HG03280 (cell line): ENCODE results near the gene SLC8B1.

Source experiments
- ATAC-seq: cut with Tn5 transposase; IDR thresholded peaks from one replicate; pipeline ENCODE4 v1.9.1; 2021; ENCODE audit warnings: mild to moderate bottlenecking, moderate library complexity; ENCODE audit not compliant: unreplicated experiment

SLC8B1 gene

DNA sequence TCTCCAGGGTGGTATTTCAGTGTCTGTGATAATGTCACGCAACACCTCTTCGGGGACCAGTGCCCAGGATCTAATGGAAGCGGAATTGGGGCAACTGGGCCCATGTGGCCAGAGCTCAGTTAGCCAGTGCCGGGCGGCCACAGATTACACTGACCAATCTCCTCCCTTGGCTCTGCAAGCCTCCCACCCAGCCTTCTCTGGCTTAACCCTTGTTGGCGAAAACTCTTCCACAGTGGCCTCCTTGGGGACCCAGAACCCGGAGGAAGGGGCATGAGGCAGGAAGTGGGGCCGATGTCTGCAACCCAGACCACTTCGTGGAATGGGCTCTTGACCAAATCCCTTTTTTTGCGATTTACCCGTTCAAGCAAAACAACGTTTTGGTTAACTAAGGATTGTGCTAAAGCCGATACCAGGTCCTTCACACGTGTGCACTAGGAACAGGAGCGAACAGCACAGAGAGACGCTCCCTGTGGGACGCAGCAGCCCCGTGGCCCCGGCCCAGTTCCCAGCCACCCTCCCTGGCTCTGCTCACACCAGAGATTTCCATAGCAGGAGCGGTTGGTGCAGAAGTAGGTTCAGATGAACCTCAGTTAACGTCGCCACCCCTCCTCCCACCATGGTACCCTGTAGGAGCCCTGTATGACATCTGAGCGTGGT lies 38.2 kb downstream of the SLC8B1 start:
- ATAC-seq, result no peak

DNA sequence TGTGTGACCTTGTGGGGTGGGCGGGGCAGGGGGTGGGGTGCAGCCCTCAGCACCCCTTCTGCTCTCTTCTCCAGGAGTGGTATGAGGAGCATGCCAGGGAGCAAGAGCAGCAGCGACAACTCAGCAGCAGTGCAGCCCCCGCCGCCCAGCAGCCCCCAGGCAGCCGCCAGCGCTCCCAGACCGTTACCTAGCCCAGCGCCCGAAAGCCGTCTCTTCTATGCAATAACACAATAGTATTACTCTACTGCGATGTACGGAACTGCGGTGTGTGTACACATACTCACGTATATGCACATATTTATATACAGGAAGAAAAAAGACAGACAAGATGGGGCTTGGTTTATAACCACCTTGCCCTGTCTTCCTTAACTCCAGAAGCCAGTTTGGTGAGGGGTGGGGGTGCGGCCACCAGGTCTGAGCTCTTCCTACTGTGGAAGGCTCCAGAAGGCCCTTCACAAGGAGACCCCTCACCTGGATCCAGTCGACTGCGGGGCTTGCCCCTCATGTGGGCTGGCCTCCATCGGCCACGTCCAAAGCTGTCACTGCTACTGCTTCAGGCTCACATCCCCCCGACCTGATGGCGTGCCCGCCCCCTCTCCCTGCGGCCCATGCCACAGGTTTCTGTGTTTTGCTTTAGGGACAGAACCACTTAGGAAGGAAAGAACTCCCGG lies 38.9 kb downstream of the SLC8B1 start:
- ATAC-seq, result no peak

DNA sequence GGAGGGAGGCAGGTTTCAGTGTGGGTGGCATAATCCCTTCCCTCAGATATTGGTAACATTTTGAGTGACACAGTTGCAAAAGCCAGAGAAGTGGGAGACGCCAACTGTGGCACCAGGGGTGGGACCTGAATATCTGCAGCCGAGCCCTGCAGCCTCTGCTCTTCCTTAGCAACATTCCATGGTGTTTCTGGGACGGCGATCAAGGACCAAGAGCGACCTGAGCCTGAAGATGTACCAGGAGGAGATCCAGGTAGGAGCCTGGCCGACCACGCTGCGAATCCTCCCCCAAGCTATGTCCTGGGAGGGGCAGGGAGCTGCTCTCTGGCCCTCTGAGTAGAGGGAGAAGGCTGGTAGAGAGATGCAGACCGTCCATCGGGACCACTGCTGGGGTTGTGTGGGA lies 41.8 kb downstream of the SLC8B1 start:
- ATAC-seq, result no peak

DNA sequence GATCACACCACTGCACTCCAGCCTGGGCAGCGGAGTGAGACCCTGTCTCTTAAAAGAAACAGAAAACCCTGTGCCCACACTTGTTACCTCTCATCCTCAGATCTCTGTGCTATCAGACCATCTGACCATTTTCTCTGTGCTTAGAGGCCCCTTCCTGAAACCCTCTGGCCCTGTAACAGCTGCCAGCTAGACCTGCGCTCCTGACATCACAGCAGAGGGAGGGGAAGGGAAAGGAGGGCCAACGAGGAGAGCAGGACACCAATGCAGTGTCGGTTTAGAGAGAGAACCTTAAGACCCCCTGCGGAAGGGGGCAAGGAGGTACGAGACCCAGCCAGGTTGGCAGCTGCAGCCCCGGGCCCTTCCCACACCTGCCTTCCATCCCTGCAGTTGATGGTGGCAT lies 42.4 kb downstream of the SLC8B1 start:
- no peak for ATAC-seq

DNA sequence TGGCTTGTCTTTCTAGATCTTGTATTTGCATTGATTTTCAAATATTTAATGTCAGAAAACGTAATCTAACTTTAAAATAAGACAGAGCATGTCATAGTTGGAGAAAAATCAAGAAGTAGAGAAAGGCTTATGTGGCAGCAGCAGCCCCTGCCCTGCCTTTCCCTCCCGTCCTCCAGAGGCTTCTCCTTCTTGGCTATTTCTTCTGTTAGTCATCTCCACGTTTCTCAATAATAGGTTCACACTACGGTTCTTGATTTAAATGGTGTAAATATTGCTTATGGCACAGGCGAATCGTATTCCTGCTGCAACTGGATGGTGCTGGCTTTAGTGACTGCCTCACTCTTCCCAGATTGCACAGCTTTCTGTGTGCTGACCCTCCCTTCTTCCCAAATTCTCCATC lies 42.8 kb downstream of the SLC8B1 start:
- ATAC-seq, result no peak

DNA sequence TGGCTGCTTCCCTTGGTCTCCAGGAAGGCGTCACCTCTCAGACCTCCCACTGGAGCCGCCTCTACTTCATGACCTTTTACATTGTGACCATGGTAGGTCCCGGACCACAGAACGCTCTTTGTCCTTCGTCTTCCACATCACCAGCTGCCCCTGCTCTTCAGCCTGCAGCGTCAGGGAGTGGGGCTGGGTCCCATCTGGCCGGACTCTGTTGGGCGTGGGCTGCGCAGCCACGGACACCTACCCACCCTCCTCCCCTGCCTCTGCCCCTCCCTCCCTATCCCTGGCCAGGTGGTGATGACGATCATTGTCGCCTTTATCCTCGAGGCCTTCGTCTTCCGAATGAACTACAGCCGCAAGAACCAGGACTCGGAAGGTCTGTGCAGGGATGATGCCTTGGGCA lies 43.3 kb downstream of the SLC8B1 start:
- no peak for ATAC-seq

DNA sequence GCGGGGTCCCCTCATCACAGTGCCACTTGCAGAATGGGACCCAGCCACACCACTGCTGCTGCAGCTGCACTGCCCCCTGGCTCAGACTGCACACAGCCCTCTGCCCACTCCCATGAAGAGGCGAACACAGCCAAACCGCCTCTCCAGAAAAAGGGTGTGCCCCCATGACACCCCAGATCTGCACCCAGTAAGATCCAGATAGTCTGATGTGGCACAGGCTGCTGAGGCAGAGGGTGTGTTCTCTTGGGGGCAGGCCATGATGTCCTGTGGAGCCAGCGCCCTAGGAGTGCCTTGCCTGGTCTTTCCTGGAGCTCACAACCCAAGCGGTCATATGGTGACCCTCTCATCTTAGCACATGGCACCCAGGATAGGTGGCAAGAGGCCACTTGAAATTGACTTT lies 44.4 kb downstream of the SLC8B1 start:
- no peak for ATAC-seq

DNA sequence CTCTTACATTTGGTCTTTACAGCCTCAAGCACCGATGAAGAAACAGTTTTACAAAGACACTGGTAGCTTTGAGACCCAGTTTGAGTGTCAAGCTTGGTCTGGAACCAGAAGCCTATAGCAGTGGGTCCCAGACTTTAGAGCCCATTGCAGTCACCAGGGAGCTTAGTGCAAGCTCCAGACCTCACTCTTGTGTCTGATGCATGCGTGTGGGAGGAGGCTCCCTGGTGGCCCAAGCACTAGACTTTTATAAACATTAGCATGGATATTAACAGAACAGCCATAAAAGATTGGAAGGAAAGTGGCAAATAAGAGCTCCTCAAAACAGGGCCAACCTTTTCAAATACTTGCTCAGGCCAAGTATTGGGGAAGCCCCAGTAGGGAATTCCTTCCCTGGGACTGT lies 45.5 kb downstream of the SLC8B1 start:
- no peak for ATAC-seq

DNA sequence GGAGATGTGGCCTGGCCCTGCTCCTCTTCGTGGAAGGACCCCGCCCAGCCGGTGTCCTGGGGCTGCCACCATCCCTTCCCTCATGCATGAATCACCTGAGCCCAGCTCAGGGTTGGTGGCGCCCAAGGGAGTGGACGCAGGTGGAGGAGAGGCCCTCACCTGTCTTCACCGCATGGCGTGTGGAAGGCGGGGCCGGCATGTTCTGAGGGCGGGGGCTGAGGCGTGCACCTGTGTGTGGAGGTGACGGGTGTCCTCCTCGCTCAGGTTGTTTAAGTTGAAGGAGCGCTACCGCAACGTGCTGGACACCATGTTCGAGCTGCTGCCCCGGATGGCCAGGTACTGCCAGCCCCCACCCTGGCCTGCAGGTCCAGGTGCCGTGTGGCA lies 47.0 kb downstream of the SLC8B1 start:
- ATAC-seq, result no peak

DNA sequence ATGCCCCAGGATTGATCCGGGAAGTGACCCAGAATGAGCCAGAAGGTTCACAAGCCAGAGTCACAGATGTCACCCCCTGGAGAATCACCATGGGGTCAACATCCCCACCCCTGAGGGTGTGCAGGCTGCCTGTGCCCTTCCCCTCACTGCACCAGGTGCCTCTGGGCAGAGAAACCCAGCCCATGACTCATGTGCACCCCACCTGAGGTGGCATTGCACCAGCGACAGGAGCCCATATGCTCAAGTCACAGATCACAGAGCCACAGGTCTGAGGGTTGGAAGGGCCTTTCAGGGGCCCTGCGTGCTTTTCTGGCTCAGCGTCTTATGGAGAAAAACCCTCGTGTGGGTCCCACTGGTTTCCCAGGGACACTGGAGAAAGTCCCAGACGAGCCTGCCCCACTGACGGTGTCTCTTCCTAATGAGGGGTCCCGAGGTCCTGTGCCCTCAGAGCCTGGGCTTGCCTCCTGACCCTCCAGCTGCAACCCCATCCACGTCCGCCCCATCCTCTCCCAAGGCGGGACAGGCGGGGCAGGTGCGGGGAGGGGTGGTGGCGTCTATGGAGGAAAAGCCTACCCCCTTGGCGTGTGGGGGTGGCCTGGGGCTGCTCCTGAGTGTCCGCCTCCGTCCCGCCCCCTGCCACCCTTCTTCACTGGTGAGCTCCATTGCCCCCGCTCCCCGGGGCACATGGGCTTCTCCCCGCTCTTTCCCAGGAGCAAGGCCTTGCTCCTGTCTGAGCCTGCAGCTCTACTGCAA lies 47.6 kb downstream of the SLC8B1 start:
- ATAC-seq, result no peak

DNA sequence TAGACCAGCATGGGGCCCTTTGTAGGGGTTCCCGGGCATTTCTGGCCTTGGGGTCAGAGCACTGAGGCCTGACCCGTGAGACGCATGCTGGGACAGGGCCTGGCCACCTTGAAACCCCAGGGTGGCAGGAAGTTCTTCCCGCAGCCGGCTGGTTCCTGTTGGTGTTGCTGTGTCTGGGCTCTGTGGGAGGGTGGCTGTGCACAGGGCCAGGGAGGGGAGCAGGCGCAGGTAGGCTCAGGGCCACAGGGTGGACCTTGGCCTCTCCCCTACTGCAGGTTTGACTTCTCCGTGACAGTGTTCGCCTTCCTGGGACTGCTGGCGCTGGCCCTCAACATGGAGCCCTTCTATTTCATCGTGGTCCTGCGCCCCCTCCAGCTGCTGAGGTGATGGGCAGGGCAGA lies 48.2 kb downstream of the SLC8B1 start:
- no peak for ATAC-seq

DNA sequence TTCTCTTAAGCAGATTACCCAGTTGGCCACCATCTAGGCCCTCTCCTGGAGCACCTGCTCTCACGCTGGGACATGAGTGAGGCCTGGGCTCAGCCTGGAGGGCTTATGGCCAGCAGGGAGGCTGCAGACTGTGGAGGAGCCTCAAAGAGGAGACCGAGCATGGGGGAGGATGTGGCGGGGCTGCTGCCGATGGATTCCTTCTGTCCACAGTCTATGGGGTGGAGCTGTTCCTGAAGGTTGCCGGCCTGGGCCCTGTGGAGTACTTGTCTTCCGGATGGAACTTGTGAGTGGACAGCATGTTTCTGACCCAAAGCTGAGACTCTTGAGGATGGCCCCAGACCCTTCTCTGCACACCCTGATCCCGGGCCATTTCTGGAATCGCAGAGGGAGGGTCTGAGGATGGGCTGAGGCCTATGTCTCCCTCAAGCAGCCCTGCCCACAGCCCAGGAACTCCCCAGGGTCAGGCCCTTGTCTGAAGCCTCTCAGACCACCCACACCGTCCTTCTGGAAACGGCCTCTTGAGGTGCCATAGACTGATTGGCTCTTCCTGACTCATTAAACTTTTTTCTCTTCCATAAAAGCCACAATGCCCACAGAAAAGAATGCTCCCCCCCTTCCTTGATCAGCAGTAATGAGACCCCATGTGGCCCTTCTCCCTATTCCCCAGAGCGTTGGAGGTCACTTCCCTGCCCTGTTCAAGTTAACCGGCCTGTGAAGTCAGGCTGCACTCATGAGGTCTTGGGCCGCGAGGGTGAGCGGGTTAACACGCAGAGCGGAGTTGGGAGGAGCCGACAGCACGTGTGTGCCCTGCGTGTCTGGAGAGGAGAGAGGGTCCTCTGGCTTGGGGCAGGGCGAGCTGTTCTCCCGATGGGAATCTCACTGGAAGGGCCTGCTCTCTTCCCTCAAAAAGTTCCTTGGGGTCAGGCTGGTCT lies 49.0 kb downstream of the SLC8B1 start:
- ATAC-seq, result no peak

DNA sequence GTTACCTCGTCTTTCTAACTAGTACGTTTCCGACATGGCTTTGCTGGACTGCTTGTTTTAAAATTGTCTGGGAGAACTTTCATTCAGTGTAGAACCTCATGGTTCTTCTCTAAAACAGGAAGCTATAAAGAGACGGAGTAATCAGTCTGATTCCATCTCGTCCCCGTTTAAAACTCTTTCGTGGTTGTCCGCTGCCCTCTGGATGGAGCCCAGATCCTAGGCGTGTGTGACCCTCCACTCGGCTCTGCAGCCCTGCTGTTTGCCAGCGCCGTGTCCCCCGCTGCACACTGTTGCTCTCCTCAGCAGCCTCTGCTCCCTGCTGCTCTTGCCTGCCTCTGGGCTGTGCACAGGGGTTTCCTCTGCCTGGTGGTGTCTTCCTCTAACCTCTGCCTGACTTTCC lies 50.2 kb downstream of the SLC8B1 start:
- ATAC-seq, result no peak

DNA sequence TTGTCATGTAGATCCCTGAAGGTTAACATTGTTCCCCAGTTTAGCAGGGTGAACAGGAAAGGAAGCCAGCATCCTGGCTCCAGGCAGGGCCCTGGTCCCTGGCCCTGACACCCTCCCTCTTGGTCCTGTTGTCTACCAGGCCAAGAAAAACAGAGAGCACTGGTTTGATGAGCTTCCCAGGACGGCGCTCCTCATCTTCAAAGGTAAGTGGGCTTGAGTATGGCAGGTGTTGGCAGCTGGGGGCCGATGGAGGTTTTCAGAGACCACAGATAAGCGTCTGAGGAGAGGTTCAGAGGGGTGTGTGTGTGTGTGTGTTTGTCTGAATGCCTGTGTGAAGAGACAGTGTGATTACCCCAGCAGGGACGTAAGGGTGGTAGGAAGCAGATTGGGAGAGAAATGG lies 56.3 kb downstream of the SLC8B1 start:
- ATAC-seq, result no peak

DNA sequence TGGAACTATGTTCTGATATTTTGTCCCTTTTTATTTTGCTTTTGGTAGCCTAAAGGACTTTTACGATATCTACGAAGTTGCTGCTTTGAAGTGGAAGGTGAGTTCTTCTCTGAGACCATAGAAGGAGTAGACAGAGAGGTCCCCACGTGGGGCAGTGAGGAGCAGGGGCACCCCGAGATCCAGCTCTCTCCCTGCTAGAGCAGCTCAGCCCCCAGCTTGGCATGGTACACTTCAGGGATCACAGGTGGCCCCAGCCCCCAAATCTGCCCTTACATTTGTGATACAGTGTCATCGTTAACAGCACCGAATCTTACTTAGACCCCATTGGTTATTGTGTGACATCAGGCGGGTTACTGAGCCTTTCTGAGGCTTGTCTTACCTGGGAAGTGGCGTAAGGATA lies 56.8 kb downstream of the SLC8B1 start:
- ATAC-seq, result no peak

DNA sequence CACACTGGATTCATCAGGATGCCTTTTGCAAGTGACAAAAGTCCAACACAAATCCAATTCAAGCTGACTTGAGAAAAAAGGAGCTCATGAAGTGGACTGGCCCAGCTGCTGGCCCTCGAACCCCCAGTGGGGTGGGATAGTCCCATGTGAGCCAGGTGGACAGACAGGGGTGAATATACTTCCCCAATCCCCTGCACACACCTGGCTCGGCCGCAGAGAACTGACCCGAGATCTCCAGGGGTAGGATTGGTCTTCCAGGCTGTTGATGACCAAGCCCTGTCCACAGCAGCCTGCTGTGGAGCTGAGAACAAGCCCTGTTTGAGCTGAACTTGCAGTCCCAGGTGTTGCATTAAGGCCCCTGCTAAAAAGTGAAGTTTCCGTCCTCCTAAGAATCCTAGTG lies 57.4 kb downstream of the SLC8B1 start:
- no peak for ATAC-seq

DNA sequence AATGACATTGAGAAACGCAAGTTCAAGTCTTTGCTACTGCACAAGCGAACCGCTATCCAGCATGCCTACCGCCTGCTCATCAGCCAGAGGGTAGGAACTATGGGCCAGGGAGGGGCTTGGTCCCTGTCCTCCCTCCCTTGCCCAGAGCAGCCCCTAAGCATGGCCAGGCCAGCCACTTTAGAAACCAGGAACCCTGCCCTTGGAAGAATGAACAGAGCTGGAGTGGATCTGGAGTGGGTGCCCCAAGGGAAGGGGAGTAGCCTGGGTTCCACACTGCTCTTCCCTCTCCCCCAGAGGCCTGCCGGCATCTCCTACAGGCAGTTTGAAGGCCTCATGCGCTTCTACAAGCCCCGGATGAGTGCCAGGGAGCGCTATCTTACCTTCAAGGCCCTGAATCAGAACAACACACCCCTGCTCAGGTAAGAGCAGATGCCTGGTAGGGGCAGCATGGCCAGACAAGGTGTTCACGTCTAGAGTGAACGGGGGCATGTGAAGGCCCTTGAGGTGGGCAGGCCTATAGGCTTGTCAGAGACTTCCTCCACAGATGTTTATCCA lies 57.9 kb downstream of the SLC8B1 start:
- ATAC-seq, result no peak

DNA sequence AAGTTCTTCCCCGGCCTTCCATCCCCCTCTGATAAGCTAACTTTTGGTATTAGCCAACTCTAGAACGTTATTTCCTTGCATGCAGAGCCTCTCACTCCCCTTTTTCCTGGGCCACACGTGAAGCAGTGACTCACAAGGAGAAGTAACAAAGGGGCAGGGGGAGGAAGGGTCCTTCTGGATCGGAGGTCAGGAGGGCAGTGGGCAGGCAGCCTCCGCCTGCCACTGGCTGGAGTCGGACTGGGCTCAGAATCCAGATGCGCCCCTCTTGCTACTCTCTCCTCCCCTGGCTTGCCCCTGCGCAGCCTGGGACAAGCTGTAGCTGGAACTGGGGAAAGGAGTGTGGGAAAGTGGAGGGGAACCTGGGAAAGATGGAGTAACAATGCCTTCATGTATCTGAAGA lies 58.6 kb downstream of the SLC8B1 start:
- ATAC-seq, result no peak

DNA sequence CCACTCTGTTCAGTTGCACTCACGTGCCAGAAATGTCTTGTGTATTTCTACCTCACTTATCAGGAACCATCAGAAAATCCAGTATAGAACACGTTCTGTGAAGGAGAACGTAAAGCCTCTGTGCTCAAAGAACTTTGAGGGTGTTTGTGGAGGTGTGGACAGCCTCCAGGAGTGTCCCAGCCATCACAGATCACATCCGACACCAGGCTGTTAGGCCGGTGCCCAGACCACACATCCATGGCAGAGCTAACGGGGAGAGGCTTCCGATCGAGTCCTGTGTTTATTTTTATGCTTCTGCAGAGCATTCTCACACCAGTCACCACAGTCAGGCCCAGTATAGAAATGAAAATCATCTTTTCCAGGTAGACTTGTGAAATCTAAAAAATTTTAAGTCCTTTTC lies 60.1 kb downstream of the SLC8B1 start:
- ATAC-seq, result no peak

DNA sequence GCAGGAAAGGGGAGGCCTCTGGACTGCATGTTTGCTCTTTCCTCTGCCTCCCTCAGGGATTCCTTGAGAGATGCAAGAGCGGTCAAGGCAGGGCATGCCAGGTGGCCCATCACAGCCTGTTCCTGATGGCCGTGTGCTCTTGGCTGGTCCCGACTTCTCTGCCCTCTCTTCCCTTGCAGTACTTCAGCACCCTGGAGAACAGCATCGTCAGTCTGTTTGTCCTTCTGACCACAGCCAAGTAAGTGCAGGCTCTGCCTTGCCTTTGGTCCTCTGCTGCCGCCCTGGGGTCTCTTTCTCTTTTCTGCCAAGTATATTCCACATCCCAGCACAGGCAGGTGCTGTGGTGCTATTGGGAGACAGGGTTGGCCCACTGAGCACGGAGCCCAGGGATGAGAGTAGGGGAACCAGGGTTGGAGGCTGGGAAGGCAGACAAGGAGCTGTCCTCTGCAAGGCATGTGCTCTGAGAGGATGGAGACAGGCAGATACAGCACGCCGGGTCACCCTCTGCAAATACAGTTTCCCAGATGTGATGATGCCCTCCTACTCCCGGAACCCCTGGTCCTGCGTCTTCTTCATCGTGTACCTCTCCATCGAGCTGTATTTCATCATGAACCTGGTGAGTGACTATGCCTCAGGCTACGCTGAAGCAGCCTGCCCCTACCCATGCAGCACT lies 61.7 kb downstream of the SLC8B1 start:
- ATAC-seq, result no peak
